Measurements from ENCODE around the gene DDTL.
"Not testable (repeated sequence)": the region's sequence is repeated elsewhere in the genome, so short reads cannot be mapped to it uniquely, and the experiment has no call there.

DDTL gene

DNA sequence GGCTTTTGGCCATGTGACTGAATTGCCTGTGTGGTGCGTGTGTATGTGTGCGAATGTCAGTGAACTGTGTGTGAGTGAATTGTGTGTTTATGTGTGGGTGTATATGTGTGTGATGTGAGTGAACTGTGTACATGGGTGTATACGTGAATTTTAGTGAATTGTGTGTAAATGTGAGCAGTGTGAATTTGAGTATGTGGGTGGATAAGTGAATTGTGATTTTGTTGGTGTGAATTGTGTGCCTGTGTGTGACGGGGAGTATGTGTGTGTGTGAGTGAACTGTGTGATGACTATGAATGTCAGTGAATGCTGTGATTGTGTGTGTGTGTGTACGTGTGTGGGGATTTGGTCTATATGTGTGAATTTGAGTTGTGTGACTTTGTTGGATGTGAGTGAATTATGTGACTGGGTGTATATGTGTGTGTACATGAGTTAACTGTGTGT is 3.5 kb downstream of the DDTL start:
- no peak for DNase-seq (ENCODE audit: low read depth)

DNA sequence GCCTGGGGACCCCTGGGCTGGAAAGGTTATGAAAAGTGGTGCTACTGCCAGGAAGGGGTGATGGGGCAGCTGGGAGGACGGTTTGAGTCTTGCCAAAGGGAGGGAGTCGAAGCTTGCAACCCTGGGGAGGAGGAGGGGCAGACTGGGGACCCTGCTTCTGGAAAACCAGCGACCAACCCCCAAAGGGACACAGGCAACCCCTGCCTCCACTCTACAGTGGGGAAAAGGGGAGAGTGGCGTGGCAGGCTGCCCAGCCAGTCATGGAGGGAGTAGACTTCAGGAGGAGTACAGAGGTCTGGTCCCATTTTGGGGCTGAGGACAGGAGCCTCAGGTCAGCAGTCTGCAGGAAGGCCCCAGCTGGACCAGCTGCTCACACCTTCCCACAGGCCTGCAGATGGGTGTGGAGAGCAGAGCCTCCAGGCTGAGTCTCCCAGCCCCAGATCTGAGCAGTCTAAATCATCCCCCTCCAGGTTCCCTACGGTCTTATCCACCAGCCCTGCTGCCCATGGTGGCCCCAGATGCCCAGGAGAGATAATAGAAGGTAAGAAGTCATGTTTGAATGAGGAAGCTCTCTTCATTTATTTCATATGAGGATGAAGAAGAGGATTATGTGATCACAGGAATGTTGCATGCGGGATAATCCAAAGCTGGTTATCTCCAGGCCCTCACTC is 4.3 kb downstream of the DDTL start:
- no peak for DNase-seq (ENCODE audit: low read depth)

DNA sequence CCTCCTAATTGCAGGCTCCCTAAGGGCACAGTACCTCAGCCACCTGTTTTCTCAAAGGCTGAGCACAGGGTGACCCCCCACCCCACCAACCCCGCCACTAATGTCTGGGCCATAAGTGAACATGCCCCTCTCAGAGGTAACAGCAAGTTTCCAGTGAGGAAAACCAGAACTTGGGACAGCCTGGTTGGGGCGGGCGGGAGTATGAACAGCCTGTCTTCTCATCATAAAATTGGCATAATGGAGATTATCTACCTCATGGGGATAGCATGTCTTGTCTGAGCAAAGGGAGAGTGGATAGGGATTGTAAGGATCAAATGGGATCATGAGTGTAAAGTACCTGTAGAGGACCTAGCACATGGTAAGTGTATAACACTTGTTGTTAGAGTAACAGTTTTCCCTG is 5.2 kb downstream of the DDTL start:
- not testable (repeated sequence) for DNase-seq (ENCODE audit: low read depth)

DNA sequence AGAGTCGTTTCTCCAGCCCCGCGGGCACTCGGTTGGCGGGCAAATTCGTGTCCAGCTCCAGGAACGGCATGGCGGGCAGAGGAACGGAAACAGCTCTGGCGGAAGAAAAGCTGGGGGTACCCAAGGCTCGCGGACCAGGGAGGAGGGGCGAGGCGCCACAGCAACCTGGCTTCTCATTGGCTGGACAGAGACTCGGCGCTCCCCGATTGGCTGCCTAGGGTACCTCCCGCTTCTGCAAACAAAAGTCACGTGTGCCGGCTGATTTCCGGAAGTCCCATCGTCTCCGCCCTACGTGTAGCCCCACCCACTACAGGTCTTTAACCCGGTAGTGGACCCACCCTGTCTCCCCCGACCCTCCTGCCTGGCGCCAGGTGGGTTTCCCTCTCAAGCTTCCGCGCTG is 7.7 kb downstream of the DDTL start, which contains the start of gene DDT:
DDT (minus strand) TSS at position 97 of the 400 bp plus-strand sequence; CDS start at position 70, 27 bp downstream.
- DNase-seq (ENCODE audit: low read depth): not testable (repeated sequence)

DNA sequence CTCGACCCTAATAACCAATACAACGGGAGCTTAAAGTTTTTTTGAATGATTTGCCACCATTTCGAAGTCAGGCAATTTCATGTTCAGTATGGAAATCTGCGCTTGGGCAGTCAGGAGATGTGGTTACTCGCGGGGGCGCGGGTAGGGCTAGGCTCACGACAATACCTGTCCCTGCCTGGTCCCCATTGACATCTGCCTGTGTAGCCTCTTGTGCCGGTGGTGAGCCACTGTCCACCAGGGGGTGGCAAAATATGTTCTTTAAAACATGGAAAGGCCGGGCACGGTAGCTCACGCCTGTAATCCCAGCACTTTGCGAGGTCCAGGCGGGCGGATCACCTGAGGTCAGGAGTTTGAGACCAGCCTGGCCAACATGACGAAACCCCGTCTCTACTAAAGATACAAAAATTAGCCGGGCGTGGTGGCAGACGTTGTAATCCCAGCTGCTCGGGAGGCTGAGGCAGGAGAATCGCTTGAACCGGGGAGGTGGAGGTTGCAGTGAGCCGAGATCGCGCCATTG is 8.2 kb downstream of the DDTL start:
- not testable (repeated sequence) for DNase-seq (ENCODE audit: low read depth)

DNA sequence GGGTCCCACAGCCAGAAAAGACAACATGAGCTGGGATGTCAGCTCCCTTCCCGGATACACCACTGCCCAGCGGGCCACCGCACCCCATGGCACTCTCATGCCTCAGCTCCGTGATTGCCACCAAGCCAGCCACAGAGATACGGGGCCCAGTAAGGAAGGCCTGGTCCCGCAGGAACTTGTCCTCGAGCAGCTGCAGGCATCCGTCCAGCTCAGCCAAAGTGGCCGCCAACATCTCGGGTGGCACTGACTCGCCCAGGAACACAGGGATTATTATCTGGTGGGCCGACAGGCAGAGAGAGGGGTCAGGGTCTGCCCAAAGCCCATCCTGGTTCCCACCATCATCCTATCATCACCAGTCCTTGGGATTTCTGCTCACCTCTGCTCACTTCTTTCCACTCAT is 10.6 kb downstream of the DDTL start:
- DNase-seq (ENCODE audit: low read depth): not testable (repeated sequence)

DNA sequence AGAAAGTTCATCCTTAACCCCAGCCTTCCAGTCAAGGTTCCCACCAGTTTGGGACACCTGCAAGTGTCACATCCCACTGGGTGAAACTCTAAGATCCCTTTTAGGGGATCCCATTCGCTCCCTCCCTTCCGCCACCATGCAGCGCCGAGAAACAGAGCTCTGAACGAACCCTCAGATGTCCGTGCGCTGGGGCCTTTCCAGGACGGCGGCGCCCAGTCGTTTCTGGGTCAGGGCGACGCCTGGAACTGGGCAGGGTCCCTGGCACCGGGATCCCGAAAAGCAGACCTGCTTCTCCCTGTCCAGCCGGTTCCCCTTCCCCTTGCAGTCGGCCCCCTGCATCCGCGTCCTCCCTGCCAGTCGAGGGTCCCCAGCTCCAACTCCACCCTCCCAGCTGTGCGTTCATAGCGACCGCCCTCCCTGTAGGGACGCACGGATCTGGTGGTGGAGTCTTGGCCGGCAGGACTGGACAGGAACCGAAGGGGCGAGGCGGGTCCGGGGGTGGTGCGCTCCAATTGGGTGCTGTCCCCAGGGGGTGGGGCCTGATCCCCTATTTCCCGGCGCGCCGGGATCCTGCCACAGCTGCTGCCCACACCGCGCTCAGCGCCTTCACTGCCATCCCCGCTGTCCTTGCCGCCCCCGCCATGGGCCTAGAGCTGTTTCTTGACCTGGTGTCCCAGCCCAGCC is 13.0 kb downstream of the DDTL start, which contains the start of gene GSTT2:
GSTT2 (plus strand) TSS at position 578 of the 684 bp plus-strand sequence.
- not testable (repeated sequence) for DNase-seq (ENCODE audit: low read depth)

DNA sequence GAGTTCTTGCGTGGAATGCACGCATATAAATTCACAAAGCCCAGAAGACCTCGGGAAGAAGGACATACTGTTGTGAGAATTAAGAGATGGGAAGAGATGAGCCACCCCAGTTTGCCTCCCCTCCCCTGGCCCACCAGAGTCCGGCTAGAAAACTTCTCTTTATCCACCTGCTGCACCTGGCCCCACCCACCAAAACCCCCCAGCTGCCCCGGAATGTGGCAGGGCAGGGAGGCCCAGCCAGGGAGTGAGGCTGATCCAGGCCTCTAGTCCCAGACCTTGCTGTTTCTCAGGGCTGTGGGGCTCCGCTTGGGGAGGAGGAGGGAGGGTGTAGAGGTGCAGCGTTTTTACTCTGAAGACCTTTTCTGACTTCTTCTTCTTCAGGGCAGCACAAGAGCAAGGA is 13.9 kb downstream of the DDTL start:
- not testable (repeated sequence) for DNase-seq (ENCODE audit: low read depth)

DNA sequence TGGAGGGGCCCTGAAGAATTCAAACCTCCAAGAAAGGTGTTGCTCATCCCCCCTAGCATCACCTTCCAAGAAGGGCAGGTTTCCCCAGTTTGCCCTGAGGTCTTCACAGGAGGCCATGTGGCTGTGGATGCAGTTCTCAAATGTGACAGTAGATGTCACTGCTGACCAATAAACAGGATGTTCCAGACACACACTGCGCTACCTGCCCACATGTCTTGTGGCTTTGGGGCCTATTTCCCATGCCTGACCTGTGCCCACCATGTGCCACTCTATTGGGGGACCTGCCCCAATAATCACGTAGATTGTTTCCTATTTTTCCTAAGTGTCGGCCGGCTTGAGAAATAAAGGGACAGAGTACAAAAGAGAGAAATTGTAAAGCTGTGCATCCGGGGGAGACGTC is 17.7 kb downstream of the DDTL start:
- no peak for DNase-seq (ENCODE audit: low read depth)

DNA sequence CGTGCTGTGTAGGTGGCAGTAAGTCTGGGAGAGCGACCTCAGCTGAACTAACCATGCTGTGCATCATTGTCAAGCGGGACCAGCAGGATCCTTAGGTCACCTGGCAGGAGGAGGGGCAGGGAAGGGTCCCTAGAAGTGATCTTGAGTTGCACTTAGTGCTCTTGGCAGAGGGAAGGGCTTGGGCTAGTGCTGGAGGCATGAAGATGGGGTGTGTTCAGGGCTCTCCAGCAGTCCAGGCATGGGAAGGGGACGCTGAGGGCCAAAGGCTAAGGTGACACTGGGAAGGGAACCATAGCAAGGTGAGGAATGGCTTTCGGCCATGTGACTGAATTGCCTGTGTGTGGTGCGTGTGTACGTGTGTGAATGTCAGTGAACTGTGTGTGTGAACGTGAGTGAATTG is 19.4 kb downstream of the DDTL start:
- DNase-seq (ENCODE audit: low read depth): not testable (repeated sequence)

DNA sequence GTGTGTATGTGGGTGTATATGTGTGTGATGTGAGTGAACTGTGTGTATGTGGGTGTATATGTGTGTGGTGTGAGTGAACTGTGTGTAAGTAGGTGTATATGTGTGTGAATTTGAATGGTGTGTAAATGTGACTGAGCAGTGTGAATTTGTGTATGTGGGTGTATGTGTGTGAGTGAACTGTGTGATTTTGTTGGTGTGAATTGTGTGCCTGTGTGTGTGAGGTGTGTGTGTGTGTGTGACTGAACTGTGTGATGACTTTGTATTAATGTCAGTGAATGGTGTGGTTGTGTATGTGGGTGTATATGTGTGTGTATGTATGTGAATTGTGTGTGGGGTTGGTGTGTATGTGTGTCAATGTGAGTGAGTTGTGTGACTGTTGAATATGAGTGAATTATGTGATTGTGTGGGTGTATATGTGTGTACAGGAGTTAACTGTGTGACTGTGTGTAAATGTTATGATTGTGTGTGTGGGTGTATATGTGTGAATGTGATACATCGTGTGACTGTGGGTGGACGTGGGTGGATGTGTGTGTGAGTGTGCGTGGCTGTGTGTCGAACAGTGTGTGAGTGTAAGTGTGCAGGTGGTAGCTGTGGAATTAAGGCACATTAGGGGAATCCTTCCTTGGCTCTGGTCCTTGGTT is 20.0 kb downstream of the DDTL start:
- not testable (repeated sequence) for DNase-seq (ENCODE audit: low read depth)

DNA sequence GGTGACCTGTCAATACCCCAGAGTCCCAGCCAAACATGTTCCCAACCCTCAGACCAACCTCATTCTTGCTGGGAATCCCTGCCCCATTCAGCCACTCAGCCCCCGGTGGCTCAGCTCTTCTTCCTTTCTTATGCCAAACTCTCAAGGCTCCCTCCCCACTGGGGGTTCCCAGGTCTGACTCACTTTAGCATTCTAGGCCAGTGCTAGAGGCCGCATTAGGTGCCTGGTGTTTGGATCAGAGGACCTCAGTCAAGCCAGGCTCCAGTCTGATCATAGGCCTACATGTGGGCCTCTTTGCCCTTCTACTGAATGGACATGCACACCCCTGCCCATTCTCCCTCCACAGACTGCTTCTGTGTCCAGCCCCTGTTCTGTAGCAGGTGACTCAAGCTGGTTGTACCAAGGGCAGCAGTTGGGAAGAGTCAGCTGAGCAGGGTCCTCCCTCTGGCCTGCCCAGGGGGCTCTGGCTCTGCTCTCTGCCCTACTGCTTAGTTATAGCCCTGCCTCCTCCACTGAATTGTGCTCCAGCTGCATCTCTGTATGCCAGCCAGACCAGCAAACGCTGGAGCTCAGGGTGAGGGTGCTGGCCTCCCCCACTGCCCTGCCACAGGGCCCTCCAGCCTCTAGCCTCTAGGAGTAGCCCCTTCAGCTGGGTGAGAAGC is 23.0 kb downstream of the DDTL start:
- not testable (repeated sequence) for DNase-seq (ENCODE audit: low read depth)

DNA sequence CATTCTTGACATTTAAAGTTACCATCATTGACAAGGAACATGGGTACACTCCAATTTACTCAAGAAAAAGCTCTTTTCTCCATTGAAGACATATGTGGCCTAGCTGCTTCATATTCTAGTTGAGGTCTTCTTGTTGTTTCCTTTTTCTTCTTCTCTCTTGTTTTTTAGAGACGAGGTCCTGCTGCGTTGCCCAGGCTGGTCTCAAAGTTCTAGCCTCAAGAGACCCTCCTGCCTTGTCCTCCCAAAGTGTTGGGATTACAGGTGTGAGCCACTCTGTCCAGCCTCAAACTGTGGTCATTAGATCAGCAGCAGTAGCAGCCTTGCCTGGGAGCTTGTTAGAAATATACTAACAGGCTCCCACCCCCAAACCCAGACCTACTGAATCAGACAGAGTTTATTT is 26.4 kb downstream of the DDTL start:
- not testable (repeated sequence) for DNase-seq (ENCODE audit: low read depth)

DNA sequence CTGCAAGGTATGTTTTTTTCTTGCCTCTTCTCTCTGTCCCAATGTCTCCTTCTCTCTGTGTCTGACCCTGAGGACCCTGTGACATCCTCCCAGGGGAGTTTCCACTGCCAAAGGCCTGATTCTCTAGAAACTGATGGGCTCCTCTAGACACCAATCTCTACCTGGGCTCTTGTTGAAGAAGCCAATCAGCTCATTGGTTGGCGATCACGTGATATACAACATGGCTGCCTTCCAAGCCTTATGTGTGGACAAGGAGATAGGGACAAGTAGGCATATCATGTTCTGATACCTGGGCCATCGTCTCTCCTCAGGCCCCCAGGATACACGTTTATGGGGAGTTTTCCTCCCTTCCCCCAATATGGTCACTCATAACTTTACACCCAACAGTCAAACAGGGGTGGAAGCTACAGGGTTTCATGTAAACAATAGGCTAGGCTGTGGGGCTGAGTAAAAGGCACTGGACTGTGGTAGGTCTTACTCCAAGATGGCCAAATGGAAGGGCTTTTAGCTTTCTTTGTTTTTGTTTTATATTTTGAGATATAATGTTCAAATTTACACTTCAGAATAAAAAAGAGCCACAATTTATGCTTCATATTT is 27.0 kb downstream of the DDTL start:
- not testable (repeated sequence) for DNase-seq (ENCODE audit: low read depth)

DNA sequence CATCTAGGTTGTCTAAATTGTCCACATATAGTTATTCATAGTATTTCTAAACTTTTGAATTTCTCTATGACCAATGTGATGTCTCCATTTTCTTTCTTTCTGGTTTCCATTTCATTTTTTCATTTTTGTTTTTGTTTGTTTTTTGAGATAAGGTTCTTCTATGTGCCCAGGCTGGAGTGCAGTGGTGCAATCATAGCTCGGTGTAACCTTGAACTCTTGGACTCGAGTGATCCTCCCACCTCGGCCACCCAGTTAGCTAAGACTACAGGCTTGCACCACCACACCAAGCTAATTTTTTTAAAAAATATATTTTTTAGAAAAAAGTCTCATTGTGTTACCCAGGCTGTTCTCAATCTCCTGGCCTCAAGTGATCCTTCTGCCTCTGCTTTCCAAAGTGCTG is 30.4 kb downstream of the DDTL start:
- DNase-seq (ENCODE audit: low read depth): no peak

DNA sequence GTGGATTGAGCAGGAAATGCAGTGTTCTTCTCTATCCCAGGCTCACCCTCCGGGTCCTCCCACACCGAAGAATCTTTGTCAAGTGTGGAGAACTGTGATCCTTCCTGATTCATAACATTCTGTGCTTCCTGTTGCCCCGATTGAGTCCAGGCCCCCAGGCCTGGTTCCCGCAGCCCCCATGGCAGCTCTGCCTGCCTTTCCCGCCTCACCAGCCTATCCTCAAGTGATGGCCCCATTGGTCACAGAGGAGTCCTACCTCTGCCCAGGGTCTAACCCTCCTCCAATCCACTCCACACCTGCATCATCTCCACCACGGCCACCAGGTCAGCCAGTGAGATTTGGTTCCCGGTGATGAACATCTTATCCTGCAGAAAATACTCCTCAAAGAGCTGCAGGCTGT is 33.1 kb downstream of the DDTL start:
- DNase-seq (ENCODE audit: low read depth): not testable (repeated sequence)

DNA sequence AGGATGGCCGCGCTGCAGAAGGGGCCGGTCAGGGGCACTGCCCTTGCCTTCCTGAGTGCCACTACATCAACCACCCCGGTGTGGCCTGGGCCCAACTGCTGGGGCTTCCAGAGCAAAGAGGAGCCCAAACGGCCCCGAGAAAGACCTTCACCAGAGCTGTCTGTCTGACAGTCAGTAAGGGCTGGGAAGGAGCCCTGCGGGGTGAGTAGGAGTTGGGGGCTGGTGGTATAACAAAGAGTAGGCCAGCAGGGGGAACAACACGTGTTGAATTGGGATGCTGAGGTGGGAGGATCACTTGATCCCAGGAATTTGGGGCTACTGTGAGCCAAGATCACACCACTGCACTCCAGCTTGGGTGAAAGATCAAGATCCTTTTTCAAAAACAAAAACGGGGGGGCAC is 34.6 kb downstream of the DDTL start:
- no peak for DNase-seq (ENCODE audit: low read depth)

DNA sequence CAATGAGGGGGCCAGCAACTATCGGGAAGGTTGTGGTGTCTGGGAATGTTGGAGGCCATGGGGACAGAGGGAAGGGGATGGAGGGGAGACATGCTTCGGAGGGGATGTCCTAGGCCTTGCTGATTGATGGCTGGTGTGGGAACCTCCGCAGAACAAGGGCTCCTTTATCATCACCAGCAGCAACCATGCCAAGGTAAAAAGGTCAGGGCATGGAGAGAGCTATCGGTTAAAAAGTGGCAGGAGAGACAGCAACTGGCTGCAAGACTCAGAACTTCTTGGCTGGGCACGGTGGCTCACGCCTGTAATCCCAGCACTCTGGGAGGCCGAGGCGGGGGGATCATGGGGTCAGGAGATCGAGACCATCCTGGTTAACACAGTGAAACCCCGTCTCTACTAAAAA is 35.6 kb downstream of the DDTL start:
- no peak for DNase-seq (ENCODE audit: low read depth)

DNA sequence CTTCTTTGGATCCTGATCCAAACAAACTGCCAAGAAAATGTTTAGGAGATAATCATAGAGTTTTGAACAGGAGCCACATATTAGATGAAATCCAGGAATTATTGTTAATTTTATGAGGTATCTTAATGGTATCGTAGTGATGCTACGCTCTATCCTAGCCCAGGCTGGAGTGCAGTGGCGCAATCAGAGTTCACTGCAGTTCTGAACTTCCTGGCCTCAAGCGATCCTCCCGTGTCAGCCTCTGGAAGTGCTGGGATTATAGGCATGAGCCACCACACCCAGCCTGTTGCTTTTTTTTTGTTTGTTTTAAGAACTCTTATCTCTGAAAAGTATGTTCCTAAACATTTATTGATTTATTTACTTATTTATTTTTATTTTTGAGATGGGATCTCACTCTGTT is 36.2 kb downstream of the DDTL start:
- no peak for DNase-seq (ENCODE audit: low read depth)

DNA sequence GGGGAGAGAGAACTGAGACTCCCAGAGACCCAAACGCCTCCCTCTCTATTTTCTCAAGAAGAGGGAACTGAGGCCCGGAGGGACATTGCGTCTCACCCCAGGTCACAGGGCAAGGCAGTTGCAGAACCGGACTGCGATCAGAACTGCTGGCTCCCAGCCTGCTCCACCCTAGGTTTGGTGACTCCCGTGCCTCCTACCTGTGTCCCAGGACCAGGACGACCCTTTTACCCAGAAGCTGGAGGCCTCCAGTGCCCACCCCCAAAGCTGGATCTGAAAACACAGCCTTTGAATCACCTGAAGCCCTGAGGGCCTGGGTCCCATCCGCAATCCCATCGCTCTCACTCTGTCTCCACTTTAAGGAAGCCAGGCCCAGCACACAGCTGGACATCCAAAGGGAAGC is 37.2 kb downstream of the DDTL start:
- DNase-seq (ENCODE audit: low read depth): no peak

DNA sequence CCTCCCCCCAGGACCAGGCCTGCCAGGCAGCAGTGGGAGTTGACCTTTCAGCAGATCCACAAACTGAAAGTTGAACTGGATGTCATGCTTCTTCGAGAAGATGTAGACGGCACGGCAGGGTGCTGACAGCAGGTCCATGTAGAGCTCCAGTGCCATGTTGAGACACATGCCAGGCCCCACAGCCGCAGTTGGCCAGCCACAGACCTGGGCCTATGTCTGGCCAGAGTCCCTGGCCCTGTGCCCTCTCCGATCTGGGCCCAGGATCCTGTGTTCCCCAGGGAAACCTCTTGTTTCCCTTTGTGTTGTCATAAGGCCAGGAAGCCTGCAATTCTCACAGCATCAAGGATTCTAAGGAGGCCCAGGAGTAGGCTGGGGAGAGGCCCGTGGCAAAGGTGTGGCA is 38.5 kb downstream of the DDTL start, which contains the start of gene GSTT4:
GSTT4 (minus strand) TSS at position 253 of the 400 bp plus-strand sequence; CDS start at position 156, 97 bp downstream.
- no peak for DNase-seq (ENCODE audit: low read depth)

Data from HS-5 (cell line).